ENCODE results near the gene SUSD3.

Gene SUSD3

GRCh38 chr9:93076101-93076791, 17.7 kb downstream of the SUSD3 start:
- peaks cover 14% of the 10 kb centered on the region for H3K4me1 ChIP-seq (ENCODE audit: control insufficient read depth, insufficient read depth, low read length, poor library complexity, severe bottlenecking)

DNA sequence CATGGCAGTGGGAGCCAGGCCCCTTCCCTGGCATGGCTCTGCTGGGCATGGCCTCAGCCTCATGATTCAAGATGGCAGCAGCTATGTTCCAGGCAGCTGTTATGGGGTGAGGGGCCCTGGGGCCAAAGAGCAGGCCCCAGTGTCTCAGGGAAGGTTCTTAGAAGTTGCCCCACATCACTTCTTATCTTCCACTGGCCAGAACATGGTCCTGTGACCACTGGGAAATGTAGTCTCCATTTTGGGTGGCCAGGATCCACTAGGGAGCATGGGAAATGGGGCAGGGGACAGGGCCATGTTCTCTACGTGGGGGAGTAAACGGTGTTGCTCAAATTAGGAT, 18.3 kb downstream of the SUSD3 start:
- DNase-seq: no peak
- Histone ChIP-seq H3K4me3 (ENCODE audit: insufficient read depth, low read depth, low read length, poor library complexity, severe bottlenecking) (no peak overlapping the region), H3K4me1 (ENCODE audit: control insufficient read depth, insufficient read depth, low read length, poor library complexity, severe bottlenecking) (peaks cover 13% of the 10 kb centered on the region), H3K36me3 (ENCODE audit: control insufficient read depth, insufficient read depth, low read length) (peaks cover 48% of the 10 kb centered on the region), H3K27ac (ENCODE audit: insufficient read depth, low read length, poor library complexity, severe bottlenecking) (peak overlapping the region; percentile 23), H3K27me3 (replicated peaks; ENCODE audit: control insufficient read depth, insufficient read depth, low read length, poor library complexity, severe bottlenecking) (no peaks in the 10 kb centered on the region), H3K9me3 (ENCODE audit: control insufficient read depth, low read length) (no peaks in the 10 kb centered on the region)

More at GRCh38 chr9:93076101-93076791, 17.7 kb downstream of the SUSD3 start:
- Histone ChIP-seq H3K36me3 (ENCODE audit: control insufficient read depth, insufficient read depth, low read length) (peaks cover 44% of the 10 kb centered on the region), H3K9me3 (ENCODE audit: control insufficient read depth, low read length) (no peaks in the 10 kb centered on the region), H3K27ac (ENCODE audit: insufficient read depth, low read length, poor library complexity, severe bottlenecking) (peak overlapping the region; percentile 23), H3K27me3 (replicated peaks; ENCODE audit: control insufficient read depth, insufficient read depth, low read length, poor library complexity, severe bottlenecking) (no peaks in the 10 kb centered on the region), H3K4me3 (ENCODE audit: insufficient read depth, low read depth, low read length, poor library complexity, severe bottlenecking) (no peak overlapping the region)
- DNase-seq: no peak

DNA sequence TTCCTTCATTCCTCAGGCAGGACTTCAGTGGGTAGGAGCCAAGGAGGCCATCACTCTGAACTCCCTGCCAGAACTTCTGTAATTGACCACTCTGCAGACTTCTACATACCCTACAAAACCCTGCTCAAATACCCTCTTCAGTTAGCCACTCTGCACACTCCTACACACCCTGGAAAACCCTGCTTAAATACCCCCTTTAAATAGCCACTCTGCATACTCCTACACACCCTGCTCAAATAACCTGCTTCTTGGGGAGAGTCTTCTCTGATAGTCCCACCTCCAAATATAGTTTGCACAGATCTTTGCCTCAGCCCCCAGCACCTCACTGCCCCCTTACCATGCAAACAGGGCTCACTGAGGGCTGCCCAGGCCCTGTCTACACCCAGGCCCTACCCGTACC, 18.9 kb downstream of the SUSD3 start:
- Histone ChIP-seq H3K36me3 (ENCODE audit: control insufficient read depth, insufficient read depth, low read length) (peaks cover 48% of the 10 kb centered on the region), H3K4me1 (ENCODE audit: control insufficient read depth, insufficient read depth, low read length, poor library complexity, severe bottlenecking) (peaks cover 10% of the 10 kb centered on the region), H3K4me3 (ENCODE audit: insufficient read depth, low read depth, low read length, poor library complexity, severe bottlenecking) (no peak overlapping the region), H3K27me3 (replicated peaks; ENCODE audit: control insufficient read depth, insufficient read depth, low read length, poor library complexity, severe bottlenecking) (no peaks in the 10 kb centered on the region), H3K9me3 (ENCODE audit: control insufficient read depth, low read length) (no peaks in the 10 kb centered on the region), H3K27ac (ENCODE audit: insufficient read depth, low read length, poor library complexity, severe bottlenecking) (peak overlapping the region; percentile 23)
- DNase-seq: no peak

DNA sequence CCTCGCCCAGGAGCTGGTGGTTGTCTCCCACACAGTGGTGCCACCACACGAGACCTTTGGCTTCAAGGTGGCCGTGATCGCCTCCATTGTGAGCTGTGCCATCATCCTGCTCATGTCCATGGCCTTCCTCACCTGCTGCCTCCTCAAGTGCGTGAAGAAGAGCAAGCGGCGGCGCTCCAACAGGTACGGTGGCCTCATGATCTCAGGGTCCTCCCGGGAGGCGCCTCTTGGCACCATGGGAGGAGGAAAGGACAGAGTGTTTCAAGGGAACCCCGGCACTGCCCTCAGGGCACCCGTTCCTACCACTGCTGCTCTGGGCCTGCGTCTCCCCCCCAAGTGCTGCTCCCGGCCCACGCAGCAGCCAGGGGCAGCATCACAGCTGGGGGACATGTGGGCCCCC, 19.3 kb downstream of the SUSD3 start:
- H3K4me3 ChIP-seq (ENCODE audit: insufficient read depth, low read depth, low read length, poor library complexity, severe bottlenecking): no peak overlapping the region
- no peaks in the 10 kb centered on the region for H3K27me3 ChIP-seq (replicated peaks; ENCODE audit: control insufficient read depth, insufficient read depth, low read length, poor library complexity, severe bottlenecking)
- H3K27ac ChIP-seq (ENCODE audit: insufficient read depth, low read length, poor library complexity, severe bottlenecking): peak overlapping the region; percentile 23
- H3K36me3 ChIP-seq (ENCODE audit: control insufficient read depth, insufficient read depth, low read length): peaks cover 48% of the 10 kb centered on the region
- peaks cover 11% of the 10 kb centered on the region for H3K4me1 ChIP-seq (ENCODE audit: control insufficient read depth, insufficient read depth, low read length, poor library complexity, severe bottlenecking)
- no peak for DNase-seq
- no peaks in the 10 kb centered on the region for H3K9me3 ChIP-seq (ENCODE audit: control insufficient read depth, low read length)

DNA sequence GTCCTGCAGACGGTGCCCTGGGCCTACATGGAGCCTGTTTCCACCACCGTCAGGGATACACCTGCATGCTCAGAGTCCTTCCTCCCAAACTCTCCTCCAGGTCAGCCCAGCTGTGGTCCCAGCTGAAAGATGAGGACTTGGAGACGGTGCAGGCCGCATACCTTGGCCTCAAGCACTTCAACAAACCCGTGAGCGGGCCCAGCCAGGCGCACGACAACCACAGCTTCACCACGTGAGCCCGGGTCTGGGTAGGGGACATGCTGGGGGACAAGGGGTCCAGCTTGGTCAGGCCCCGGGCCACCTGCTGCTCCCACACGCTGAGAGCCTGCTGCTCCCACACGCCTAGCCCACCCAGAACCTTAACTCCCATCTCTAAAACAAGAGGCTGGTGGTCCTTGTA, 20.9 kb downstream of the SUSD3 start:
- peaks cover 21% of the 10 kb centered on the region for H3K4me1 ChIP-seq (ENCODE audit: control insufficient read depth, insufficient read depth, low read length, poor library complexity, severe bottlenecking)
- no peaks in the 10 kb centered on the region for H3K9me3 ChIP-seq (ENCODE audit: control insufficient read depth, low read length)
- no peak for DNase-seq
- no peak overlapping the region for H3K27ac ChIP-seq (ENCODE audit: insufficient read depth, low read length, poor library complexity, severe bottlenecking)
- H3K36me3 ChIP-seq (ENCODE audit: control insufficient read depth, insufficient read depth, low read length): peaks cover 55% of the 10 kb centered on the region
- no peaks in the 10 kb centered on the region for H3K27me3 ChIP-seq (replicated peaks; ENCODE audit: control insufficient read depth, insufficient read depth, low read length, poor library complexity, severe bottlenecking)
- no peak overlapping the region for H3K4me3 ChIP-seq (ENCODE audit: insufficient read depth, low read depth, low read length, poor library complexity, severe bottlenecking)

GRCh38 chr9:93080406-93080805, 21.9 kb downstream of the SUSD3 start:
- H3K36me3 ChIP-seq (ENCODE audit: control insufficient read depth, insufficient read depth, low read length): peaks cover 66% of the 10 kb centered on the region
- peaks cover 21% of the 10 kb centered on the region for H3K4me1 ChIP-seq (ENCODE audit: control insufficient read depth, insufficient read depth, low read length, poor library complexity, severe bottlenecking)
- DNase-seq: no peak
- H3K4me3 ChIP-seq (ENCODE audit: insufficient read depth, low read depth, low read length, poor library complexity, severe bottlenecking): no peak overlapping the region
- H3K27me3 ChIP-seq (replicated peaks; ENCODE audit: control insufficient read depth, insufficient read depth, low read length, poor library complexity, severe bottlenecking): no peaks in the 10 kb centered on the region
- H3K27ac ChIP-seq (ENCODE audit: insufficient read depth, low read length, poor library complexity, severe bottlenecking): no peak overlapping the region
- H3K9me3 ChIP-seq (ENCODE audit: control insufficient read depth, low read length): no peaks in the 10 kb centered on the region

DNA sequence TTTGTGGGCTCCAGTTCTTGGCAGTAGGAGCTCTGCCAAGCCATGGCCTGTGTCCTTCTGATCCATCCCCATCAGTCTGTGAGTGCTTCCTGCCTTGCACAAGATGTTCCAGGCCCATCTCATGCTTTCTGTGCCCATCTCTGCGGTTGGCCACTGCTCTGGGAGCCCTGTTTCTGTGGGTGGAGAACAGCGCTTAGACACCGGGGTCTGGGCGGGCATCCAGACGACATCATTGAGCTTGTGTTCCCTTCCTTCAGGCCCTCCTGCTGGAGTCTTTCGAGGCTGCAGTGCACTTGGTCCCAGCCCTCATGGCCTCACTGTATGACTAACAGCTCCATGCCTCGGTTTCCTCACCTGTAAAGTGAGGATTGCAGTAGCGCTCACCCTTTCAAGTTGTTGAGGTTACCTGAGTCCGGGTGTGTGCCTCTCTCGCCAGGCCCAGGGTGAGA, 22.6 kb downstream of the SUSD3 start:
- H3K27ac ChIP-seq (ENCODE audit: insufficient read depth, low read length, poor library complexity, severe bottlenecking): no peak overlapping the region

DNA sequence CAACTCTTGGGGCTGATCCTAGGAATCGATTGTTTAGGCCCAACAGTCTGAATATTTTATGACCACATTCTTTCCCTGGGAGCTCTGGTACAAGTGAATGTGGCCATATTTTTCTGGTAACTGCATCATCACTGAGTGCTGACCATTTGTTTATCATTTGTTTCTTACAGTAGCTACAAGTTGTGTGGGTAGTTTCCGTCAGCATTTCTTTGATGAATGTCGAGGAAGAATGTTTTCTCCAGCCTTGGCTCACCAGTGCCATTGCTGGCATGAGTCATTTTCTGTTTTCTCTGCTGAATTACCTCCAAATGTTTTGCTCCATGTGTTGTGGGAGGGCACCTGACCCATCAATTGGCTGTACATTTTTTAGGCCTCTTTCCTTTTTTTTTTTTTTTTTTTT, 23.4 kb downstream of the SUSD3 start:
- no peak overlapping the region for H3K27ac ChIP-seq (ENCODE audit: insufficient read depth, low read length, poor library complexity, severe bottlenecking)
- peaks cover 19% of the 10 kb centered on the region for H3K4me1 ChIP-seq (ENCODE audit: control insufficient read depth, insufficient read depth, low read length, poor library complexity, severe bottlenecking)
- no peaks in the 10 kb centered on the region for H3K9me3 ChIP-seq (ENCODE audit: control insufficient read depth, low read length)
- no peaks in the 10 kb centered on the region for H3K27me3 ChIP-seq (replicated peaks; ENCODE audit: control insufficient read depth, insufficient read depth, low read length, poor library complexity, severe bottlenecking)
- peaks cover 70% of the 10 kb centered on the region for H3K36me3 ChIP-seq (ENCODE audit: control insufficient read depth, insufficient read depth, low read length)
- H3K4me3 ChIP-seq (ENCODE audit: insufficient read depth, low read depth, low read length, poor library complexity, severe bottlenecking): no peak overlapping the region
- DNase-seq: no peak

More for the DNA sequence above, 22.6 kb downstream of the SUSD3 start:
- DNase-seq: no peak
- H3K4me1 ChIP-seq (ENCODE audit: control insufficient read depth, insufficient read depth, low read length, poor library complexity, severe bottlenecking): peaks cover 21% of the 10 kb centered on the region
- H3K27me3 ChIP-seq (replicated peaks; ENCODE audit: control insufficient read depth, insufficient read depth, low read length, poor library complexity, severe bottlenecking): no peaks in the 10 kb centered on the region
- peaks cover 67% of the 10 kb centered on the region for H3K36me3 ChIP-seq (ENCODE audit: control insufficient read depth, insufficient read depth, low read length)
- H3K9me3 ChIP-seq (ENCODE audit: control insufficient read depth, low read length): no peaks in the 10 kb centered on the region
- H3K4me3 ChIP-seq (ENCODE audit: insufficient read depth, low read depth, low read length, poor library complexity, severe bottlenecking): no peak overlapping the region

DNA sequence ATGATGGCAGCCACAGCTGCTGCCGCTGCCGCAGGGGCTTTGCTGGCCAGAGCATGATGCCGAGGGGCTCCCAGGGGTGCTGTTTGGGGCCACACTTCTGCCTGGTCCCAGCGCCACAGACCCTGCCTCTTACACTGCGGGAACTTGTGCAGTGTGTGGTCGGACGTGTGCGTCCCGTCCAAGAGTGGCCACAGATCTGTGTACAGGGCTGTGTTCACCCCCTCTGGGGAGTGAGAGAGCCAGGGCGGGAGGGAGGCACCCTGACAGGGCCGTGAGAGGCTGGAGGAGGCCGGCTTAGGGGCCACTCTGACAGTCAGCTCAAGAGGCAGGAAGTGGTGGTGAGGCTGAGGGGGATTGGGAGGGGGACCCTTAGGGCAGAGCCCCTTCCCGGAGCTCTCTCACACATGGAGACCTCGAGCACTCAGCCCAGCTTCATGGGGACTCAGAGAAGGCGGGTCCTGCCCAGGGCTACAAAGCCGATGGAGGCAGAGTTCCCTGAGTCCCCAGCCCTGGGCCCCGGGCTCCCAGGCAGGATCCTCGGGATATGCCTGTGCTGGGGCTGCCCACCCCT, 24.4 kb downstream of the SUSD3 start:
- H3K27ac ChIP-seq (ENCODE audit: insufficient read depth, low read length, poor library complexity, severe bottlenecking): peak overlapping the region; percentile 57

DNA sequence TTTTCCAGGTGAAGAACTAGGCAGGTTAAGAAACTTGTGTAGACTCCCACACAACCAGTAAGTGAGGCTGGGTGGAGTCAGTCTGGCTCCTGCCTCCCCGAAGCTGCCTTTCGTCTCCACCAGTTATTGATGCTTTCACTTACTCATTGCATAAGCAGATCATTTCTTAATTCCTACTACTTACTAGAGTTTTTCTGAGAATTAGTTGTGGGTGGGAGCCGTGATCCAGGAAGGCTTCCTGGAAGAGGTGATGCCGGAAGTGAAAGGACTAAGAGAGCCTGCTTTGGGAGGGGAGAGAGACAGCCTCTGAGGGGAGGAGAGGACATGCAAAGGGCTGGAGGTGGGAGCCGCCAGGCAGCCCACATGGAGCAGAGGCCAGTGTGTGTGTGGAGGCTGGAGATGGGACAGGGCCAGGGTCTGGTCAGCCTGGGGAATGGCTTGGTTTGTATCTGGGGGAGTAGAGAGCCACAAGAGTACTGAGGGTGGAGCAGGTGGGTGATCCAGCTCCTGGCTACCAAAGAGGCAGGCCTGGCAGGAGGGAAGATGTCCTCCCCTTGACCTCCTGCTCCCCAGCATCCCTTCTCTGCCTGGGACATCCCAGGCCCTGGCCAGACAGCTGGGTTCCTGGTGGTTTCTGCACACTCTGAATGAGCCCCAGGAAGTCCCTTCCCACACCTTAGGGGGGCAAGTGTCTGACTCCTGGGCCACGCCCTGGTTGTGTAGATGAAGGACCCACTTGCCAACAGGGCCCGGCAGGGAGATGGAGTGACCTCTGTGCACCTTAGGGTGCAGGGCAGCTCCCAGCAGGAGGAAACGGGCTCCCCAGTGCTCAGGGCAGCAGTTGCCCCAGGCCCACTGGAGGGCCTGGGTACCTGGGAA, 25.3 kb downstream of the SUSD3 start:
- Histone ChIP-seq H3K4me1 (ENCODE audit: control insufficient read depth, insufficient read depth, low read length, poor library complexity, severe bottlenecking) (peaks cover 19% of the 10 kb centered on the region), H3K27ac (ENCODE audit: insufficient read depth, low read length, poor library complexity, severe bottlenecking) (peak overlapping the region; percentile 57), H3K36me3 (ENCODE audit: control insufficient read depth, insufficient read depth, low read length) (peaks cover 66% of the 10 kb centered on the region), H3K4me3 (ENCODE audit: insufficient read depth, low read depth, low read length, poor library complexity, severe bottlenecking) (no peak overlapping the region), H3K27me3 (replicated peaks; ENCODE audit: control insufficient read depth, insufficient read depth, low read length, poor library complexity, severe bottlenecking) (no peaks in the 10 kb centered on the region), H3K9me3 (ENCODE audit: control insufficient read depth, low read length) (no peaks in the 10 kb centered on the region)
- DNase-seq: no peak

More for the DNA sequence above, 24.4 kb downstream of the SUSD3 start:
- Histone ChIP-seq H3K36me3 (ENCODE audit: control insufficient read depth, insufficient read depth, low read length) (peaks cover 69% of the 10 kb centered on the region), H3K27me3 (replicated peaks; ENCODE audit: control insufficient read depth, insufficient read depth, low read length, poor library complexity, severe bottlenecking) (no peaks in the 10 kb centered on the region), H3K4me1 (ENCODE audit: control insufficient read depth, insufficient read depth, low read length, poor library complexity, severe bottlenecking) (peaks cover 19% of the 10 kb centered on the region), H3K9me3 (ENCODE audit: control insufficient read depth, low read length) (no peaks in the 10 kb centered on the region), H3K4me3 (ENCODE audit: insufficient read depth, low read depth, low read length, poor library complexity, severe bottlenecking) (no peak overlapping the region)
- no peak for DNase-seq
